PC-3 (cell line): ENCODE measurements around the gene EHMT2.

Experiments used
- EZH2 ChIP-seq: fragments of 300-600 bp; sonication (generic); IDR thresholded peaks from one replicate; pipeline ENCODE4 v1.6.1; 2017; ENCODE audit warnings: antibody characterized with exemption, mild to moderate bottlenecking, low read length; ENCODE audit not compliant: unreplicated experiment
- EZH2phosphoT487 ChIP-seq: fragments of 300-600 bp; sonication (generic); IDR thresholded peaks from 2 replicates; pipeline ENCODE4 v1.6.1; 2018; ENCODE audit warnings: mild to moderate bottlenecking, antibody characterized with exemption, low read length, borderline replicate concordance
- TF ChIP-seq, protein P1 (sequence below): fragments of 300-600 bp; sonication (generic); conservative IDR thresholded peaks from 2 replicates; pipeline ENCODE4 v1.5.1; 2017; ENCODE audit warnings: antibody characterized with exemption, low read depth, mild to moderate bottlenecking, low read length

DNA sequence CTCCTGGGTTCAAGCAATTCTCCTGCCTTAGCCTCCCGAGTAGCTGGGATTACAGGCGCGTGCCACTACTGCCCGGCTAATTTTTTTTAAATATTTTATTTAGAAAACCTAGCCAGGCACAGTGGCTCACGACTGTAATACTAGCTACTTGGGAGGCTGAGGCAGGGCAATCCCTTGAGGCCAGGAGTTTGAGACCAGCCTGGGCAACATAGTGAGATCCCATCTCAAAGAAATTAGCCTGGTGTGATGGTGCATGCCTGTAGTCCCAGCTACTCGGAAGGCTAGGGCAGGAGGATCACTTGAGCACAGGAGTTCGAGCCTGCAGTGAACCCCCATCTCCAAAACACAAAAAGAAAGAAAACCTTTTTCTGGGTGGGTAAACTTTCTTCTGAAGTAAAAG lies 21.1 kb downstream of the EHMT2 start:
- TF ChIP-seq, protein P1, sequence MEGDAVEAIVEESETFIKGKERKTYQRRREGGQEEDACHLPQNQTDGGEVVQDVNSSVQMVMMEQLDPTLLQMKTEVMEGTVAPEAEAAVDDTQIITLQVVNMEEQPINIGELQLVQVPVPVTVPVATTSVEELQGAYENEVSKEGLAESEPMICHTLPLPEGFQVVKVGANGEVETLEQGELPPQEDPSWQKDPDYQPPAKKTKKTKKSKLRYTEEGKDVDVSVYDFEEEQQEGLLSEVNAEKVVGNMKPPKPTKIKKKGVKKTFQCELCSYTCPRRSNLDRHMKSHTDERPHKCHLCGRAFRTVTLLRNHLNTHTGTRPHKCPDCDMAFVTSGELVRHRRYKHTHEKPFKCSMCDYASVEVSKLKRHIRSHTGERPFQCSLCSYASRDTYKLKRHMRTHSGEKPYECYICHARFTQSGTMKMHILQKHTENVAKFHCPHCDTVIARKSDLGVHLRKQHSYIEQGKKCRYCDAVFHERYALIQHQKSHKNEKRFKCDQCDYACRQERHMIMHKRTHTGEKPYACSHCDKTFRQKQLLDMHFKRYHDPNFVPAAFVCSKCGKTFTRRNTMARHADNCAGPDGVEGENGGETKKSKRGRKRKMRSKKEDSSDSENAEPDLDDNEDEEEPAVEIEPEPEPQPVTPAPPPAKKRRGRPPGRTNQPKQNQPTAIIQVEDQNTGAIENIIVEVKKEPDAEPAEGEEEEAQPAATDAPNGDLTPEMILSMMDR: no peak
- TF ChIP-seq EZH2 (no peak), EZH2phosphoT487 (no peak)
